ENCODE data around the gene GPR32.
A peak's percentile ranks its signal among the peaks of the same experiment; 100 is the strongest.
"Not testable (repeated sequence)": the region's sequence is repeated elsewhere in the genome, so short reads cannot be mapped to it uniquely, and the experiment has no call there.

The GPR32 gene

DNA sequence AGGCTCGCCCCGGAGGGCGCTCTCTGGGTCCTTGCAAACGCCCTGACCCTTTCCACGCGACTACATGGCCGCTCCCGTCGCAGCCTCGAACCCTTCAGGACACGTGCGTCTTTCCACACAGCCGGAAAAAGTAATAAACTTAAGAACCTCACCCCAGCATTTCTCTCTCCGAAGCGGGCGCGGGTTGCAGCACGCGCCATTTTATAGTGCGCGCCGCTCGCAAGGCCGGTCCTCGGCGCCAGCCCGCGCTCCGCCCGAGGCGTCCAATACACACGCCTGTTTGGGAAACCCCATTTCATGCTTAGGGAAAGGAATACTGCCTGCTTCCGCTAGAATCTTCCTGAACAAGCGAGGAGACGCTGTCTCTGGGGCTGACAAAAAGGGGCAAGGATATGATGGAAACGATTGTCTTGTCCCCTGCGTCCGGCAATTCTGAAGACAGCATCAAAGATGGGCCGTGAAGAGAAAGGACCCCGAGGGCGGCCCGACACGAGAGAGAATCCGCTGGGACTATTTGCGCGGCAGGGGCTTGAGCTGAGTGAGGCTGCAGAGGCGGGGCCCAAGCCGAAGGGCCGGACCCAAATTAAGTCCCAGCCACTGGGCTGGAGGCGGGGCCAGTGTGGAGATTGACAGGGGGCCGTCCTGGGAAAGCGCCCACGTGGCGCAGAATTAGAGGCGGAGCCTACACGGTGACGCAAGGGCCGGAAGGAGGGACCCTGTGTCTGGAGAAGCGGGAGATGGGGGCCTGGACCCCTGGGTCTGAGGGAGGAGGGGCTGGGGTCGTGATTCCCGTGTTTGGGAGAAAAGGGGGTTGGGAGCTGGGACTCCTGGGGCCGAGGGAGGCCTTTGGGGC, 34.4 kb downstream of the GPR32 start:
- peak; percentile 99 for DNase-seq

DNA sequence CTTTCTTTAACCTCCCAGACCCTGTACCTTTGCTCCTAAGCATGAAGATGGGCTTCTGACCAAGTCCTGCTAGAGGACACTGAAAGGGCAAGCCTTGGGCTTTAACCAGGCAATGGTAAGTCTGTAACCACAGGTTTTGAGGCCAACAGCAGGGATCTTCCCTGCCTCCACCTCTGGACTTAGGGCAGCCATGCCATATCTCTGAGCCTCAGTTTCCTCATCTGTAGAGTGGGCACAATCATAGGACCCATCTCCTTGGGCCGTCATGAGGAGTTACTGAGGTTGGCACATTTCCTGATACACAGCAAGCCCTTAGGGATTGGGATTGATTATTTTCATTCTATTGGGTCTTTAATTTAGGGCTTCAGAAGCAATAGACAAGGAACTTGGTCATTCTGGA, 38.6 kb downstream of the GPR32 start:
- DNase-seq, result no peak

DNA sequence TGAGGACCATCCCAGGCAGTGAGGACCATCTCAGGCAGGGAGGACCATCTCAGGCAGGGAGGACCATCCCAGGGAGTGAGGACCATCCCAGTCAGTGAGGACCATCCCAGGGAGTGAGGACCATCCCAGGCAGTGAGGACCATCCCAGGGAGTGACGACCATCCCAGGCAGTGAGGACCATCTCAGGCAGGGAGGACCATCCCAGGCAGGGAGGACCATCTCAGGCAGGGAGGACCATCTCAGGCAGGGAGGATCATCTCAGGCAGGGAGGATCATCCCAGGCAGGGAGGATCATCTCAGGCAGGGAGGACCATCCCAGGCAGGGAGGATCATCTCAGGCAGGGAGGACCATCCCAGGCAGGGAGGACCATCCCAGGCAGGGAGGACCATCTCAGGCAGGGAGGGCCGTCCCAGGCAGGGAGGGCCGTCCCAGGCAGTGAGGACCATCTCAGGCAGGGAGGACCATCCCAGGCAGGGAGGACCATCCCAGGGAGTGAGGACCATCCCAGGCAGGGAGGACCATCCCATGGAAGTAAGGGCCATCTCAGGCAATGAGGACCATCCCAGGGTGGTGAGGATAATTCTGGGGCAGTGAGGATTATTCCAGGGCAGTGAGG, 41.5 kb downstream of the GPR32 start:
- not testable (repeated sequence) for DNase-seq

DNA sequence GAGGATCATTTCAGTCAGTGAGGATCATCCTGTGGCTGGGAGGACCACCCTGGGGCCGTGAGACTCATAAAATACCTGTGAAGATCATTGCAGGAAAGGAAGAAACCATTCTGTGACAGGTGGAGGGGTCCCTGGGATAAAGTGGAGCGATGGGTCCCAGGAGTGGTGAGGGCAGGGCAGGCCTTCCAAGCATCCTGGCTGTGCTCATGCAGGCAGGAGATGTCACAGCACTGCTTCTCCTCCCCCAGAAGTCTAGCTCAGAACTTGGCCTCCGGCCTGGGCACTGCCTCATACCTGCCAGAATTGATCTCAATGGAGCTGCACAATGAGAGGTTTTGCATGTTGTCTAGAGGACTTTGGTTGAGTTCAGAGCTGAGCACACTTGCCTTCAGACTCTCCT, 42.2 kb downstream of the GPR32 start:
- no peak for DNase-seq

DNA sequence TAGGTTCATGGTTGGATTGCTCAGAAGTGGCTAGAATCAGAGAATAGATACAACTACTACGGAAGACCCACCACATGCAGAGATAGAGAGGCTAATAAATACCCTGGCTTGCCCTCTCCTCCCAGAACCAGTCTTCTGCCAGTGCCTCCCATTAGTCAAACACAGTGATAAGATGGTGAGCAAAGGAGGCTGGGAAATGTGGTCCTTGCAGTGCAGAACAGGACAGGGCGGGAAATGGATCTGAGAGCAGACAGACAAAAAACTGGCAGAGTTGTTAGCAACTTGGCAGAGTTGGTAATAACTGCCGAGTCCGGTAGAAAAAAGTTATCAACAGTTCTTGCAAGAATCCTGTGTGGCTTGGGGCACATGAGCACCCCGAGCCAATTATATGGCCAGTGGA, 44.6 kb downstream of the GPR32 start:
- no peak for DNase-seq

DNA sequence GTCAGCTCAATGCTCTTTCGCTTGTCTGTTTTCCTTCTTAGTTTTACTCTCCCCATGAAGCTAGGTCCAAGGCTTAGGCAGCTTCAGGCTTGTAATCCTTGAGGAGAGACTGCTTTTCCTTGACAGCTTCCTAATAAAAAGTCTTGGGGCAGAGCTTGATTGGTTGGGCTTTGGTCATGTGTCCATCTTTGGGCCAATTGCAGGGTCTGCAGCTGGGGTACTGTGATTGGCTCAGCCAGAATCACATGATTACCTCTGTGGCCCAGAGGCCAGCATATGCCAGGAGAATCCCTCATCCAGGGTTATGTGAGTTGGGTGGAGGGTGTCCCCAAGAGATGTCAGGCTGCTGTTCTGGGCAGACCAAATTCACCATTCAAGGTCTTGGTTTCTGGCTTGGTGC, 45.2 kb downstream of the GPR32 start:
- no peak for DNase-seq

DNA sequence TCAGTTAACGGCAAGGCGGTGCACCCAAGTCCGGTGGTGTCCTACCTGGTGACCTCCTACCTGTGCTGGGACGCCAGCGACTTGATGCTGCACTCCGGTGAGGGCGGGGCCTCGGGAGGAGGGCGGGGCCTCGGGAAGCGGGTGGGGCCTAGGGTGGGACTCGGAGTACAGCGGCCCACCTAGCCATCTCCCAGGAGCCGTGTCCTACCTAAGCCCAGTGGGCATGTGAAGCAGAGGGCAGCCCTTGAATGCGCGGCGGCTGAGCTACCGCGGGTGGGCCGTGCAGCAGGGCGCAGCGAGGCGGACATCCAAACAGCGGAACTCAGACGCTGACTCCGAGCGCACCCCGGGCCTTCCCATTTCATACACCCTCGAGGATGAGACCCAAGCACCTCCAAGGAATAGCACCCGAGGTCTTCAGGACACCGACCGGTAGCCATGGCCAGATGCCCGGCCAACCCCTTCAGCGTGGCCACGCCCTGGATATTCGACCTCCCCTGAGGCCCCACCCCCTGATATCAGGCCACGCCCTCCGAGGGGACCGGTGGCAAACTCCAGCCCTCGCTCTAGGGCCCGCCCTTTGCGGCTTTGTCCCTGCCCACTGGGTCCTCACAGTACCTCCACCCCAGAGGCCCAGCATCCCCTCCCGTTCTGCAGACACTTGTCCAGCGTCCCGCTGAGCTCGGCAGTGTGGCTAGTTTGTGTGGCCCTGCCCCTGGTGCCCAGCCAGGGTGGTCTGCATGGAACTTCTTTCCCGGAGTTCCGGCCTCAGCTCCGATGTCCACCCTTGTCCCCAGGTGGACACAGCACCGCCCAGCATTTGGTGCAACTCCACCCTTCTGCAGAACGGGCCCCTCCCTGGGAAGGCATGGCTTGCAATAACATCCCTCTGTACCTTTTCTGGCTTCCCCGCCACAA, 47.9 kb downstream of the GPR32 start:
- DNase-seq, result peak; percentile 83

DNA sequence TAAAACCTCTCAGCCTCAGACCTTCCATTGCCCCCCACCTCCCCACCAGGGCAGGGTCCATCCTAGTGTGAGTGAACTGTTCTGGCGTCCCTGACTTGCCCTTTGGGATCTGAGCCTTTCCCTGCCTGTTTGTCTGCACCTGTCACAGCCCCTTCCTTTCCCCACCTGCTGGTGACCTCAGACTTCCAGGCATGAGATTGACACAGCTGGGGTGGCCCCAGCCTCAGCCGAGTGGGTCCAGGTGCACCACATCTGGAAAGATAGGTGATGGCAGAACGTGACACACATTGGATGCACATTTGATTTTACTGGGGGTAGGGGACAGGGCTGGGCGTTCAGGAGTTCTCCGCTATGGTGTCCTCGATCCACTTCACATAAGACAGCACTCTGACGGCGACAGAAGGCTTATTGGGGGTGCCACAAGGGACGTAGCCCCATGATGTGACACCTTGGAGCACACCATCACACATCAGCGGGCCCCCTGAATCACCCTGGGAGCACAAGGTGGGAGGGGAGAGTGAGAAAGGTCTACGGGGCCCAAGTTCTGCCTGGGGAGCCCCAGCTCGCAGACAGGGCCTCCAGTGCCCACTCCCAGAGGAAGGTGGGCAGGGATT, 48.7 kb downstream of the GPR32 start:
- no peak for DNase-seq

DNA sequence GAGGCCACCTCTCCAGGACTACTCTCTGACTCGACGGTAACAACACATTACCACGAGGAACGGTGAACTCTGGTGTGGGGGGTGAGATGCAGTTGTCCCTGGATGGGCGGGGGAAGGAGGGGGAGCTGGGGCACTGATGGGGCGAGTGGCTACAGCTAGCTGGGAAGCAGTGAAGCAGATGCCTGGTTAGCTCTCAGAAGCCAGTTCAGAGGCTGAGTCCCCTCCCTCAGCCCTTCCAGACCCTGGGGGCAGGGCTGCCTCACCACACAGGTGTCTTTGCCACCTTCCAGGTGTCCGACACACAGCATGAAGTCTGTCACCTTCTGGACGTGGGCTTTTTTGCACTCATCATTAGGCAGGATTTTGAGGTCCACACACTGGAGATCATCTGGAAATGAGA, 49.4 kb downstream of the GPR32 start:
- no peak for DNase-seq

DNA sequence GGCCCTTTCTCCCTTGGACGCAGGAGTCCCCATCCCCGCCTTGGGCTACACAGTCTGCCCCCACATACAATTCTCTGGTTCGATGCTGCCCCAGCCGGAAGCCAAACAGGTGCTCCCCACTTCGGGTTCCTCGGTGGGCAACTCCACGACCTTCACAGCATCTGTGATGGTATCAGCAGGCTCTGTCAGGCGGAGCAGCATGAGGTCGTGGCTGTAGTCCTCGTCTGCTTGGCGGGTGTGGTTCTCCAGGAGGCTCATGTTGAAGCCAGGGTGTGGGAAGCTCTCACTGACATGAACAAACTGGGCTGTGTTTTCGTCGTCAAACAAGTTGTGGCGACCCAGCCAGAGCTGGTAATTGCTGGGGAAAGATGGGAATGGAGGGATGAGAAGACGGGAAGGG, 49.8 kb downstream of the GPR32 start:
- DNase-seq, result no peak

DNA sequence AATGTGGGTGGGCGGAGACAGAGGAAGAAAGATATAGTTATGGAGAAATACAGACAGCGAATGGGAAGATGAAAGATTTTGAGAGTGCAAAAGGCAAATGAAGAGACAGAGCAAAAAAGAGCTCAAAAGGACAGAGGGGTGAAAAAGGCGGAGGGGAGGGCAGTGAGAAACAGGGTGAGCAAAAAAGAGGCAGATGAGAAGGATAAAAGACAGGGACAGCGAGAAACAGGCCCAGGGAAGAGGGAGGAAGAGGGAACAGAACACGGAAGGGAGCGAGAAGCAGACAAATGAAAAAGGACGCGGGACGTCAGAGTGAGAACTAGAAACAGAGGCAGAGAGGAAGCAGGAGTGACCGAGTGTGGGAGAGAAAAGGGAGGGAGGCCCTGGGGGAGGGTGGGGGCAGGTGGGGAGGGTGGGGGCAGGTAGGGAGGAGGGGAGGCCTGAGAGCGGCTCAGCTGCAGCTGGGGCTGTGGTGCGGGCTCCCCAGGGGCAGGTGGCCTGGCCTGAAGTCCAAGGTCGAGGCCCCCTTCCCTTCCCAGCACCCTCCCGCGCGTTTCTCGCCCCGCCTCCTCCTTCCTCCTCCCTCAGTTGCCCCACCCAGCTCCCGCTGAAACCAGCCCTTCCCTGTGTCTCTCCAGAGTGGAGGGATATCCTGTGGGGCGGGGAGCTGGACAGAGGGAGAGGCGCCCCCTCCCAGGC, 50.4 kb downstream of the GPR32 start:
- no peak for DNase-seq

DNA sequence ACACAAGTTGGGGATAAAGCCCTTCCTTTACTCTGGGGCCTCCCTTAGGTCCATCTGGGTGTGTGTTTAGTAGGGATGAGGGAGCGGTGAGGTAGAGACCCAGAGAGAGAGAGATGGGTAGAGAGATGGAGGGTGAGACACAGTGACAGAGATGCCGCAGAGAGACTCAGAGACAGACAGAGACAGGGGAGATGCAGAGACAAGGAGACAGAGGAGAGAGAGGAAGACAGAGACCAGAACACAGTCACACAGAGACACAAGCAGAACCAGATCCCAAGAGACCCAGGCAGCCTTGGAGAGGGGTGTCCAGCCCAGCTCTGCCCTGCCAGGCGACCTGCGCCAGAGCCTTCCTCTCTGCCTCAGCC, 51.0 kb downstream of the GPR32 start:
- no peak for DNase-seq

Data from hematopoietic multipotent progenitor cell treated with erythropoietin and hydrocortisone succinate and interleukin-3 and kit ligand, for 6 days (in vitro differentiated cells).